Right ventricle myocardium inferior (tissue), 1 donor: ENCODE measurements around the gene TBC1D16. TPM values are rescaled to one million over a fixed set of nuclear protein-coding genes. Genes with fewer than 3 reads are reported as not detected.

ENCODE experiments used
- ATAC-seq: fragments of 200-7000 bp; cut with Tn5 transposase; one replicate; pipeline ENCODE4 v1.9.1; 2020; ENCODE audit warnings: mild to moderate bottlenecking, moderate library complexity
- DNase-seq: peaks from one replicate; pipeline ENCODE4 v3.0.0; 2021; ENCODE audit errors: missing footprints
- intact Hi-C: fragments of 100-400 bp; cut with DNase I; formaldehyde crosslinking; loops from one replicate; pipeline ENCODE4 v1.11.0; 2022
- total RNA-seq: library from RNA; stranded (reverse); fragmentation: NEBNext Ultra II Directional; extraction: Animal tissue kit (Norgen Biotek cat#: 25700); gene quantifications from one replicate; pipeline ENCODE4 v1.2.1, GENCODE V29; 2021
- donor health status: DM: no; HTN: yes; CAD: no; lungs with severe emphysema.

The TBC1D16 gene
- total RNA-seq, 1 donor from 2014 or later, result 16.3 TPM

- DNase-seq (peak; percentile 9), ATAC-seq (no peak)
- intact Hi-C loops, result no loop called here
Measured at GRCh38 chr17:79939755-79940458, 95.8 kb downstream of the TBC1D16 start.

GRCh38 chr17:79939094-79939435 lies 96.6 kb downstream of the TBC1D16 start:
- peak; percentile 20 for DNase-seq
- intact Hi-C loops, result no loop called here
- ATAC-seq, result no peak

GRCh38 chr17:79938336-79939093 lies 97.2 kb downstream of the TBC1D16 start:
- ATAC-seq (no peak), DNase-seq (peak; percentile 59)
- intact Hi-C loops, result no loop called here

GRCh38 chr17:79937391-79938335 lies 98.0 kb downstream of the TBC1D16 start:
- ATAC-seq (no peak), DNase-seq (peak; percentile 56)
- intact Hi-C loops, result no loop called here

GRCh38 chr17:79936641-79937381 lies 98.9 kb downstream of the TBC1D16 start:
- intact Hi-C loops, result no loop called here
- DNase-seq, result peak; percentile 66
- no peak for ATAC-seq

- ATAC-seq (no peak), DNase-seq (peak; percentile 47)
Measured at GRCh38 chr17:79936050-79936449, 99.6 kb downstream of the TBC1D16 start.

GRCh38 chr17:79935197-79935885 lies 100.3 kb downstream of the TBC1D16 start:
- ATAC-seq, result no peak
- DNase-seq, result peak; percentile 58
- intact Hi-C loops, result no loop called here

More at GRCh38 chr17:79936050-79936449, 99.6 kb downstream of the TBC1D16 start:
- intact Hi-C loops, result no loop called here

GRCh38 chr17:79934653-79934970 lies 101.1 kb downstream of the TBC1D16 start:
- no peak for ATAC-seq
- DNase-seq, result peak; percentile 30
- intact Hi-C loops, result no loop called here

GRCh38 chr17:79933863-79934652 lies 101.6 kb downstream of the TBC1D16 start:
- intact Hi-C loops, result no loop called here
- ATAC-seq (peak; percentile 36), DNase-seq (no peak)

GRCh38 chr17:79932451-79933306 lies 103.0 kb downstream of the TBC1D16 start:
- no peak for ATAC-seq
- intact Hi-C loops, result no loop called here
- no peak for DNase-seq

- ATAC-seq (no peak), DNase-seq (no peak)
- intact Hi-C loops, result no loop called here
Measured at GRCh38 chr17:79931817-79932309, 103.8 kb downstream of the TBC1D16 start.

- DNase-seq, result no peak
- ATAC-seq, result no peak
- intact Hi-C loops, result no loop called here
Measured at GRCh38 chr17:79930877-79931816, 104.5 kb downstream of the TBC1D16 start.

- no peak for DNase-seq
- no peak for ATAC-seq
- intact Hi-C loops, result no loop called here
Measured at GRCh38 chr17:79930062-79930876, 105.4 kb downstream of the TBC1D16 start.

- no peak for DNase-seq
- intact Hi-C loops, result no loop called here
- ATAC-seq, result no peak
Measured at GRCh38 chr17:79929257-79930061, 106.2 kb downstream of the TBC1D16 start.
